8988T (cell line): Measurements from ENCODE around the gene TRIM62.

Source experiments
- DNase-seq: peaks from one replicate; pipeline ENCODE4 v3.0.0; 2011

Gene TRIM62

GRCh38 chr1:33181921-33182341, at the start of gene TRIM62:
TRIM62 (minus strand) TSS chr1:33182043; CDS start chr1:33181432, 611 bp downstream.
- DNase-seq: peak; percentile 73

GRCh38 chr1:33231166-33231565, 49.3 kb upstream of the TRIM62 start:
- no peak for DNase-seq

- DNase-seq: no peak
These were observed 47.2 kb upstream of the TRIM62 start for GRCh38 chr1:33228935-33229487.

- no peak for DNase-seq
These were observed 43.7 kb upstream of the TRIM62 start for GRCh38 chr1:33225586-33225985.

- DNase-seq: no peak
These were observed 42.4 kb upstream of the TRIM62 start for GRCh38 chr1:33224166-33224707.

GRCh38 chr1:33222381-33222780, 40.5 kb upstream of the TRIM62 start:
- DNase-seq: no peak

GRCh38 chr1:33221385-33221758, 39.5 kb upstream of the TRIM62 start:
- DNase-seq: no peak

- no peak for DNase-seq
These were observed 39.0 kb upstream of the TRIM62 start for GRCh38 chr1:33220676-33221384.

GRCh38 chr1:33219886-33220661, 38.2 kb upstream of the TRIM62 start:
- no peak for DNase-seq

DNA sequence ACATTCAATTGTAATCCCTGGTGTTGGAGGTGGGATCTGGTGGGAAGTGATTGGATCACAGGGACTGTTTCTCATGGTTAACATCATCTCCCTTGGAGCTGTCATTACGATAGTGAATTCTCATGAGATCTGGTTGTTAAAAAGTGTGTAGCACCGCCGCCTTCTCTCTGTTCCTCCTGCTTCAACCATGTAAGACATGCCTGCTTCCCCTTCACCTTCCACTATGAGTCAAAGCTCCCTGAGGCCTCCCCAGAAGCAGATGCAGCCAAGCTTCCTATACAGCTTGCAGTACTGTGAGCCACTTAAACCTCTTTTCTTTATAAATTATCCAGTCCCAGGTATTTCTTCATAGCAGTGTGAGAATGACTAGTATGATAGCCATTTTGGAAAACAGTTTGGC, 30.1 kb upstream of the TRIM62 start:
- no peak for DNase-seq

- no peak for DNase-seq
These were observed 24.5 kb upstream of the TRIM62 start for GRCh38 chr1:33206340-33206739.

GRCh38 chr1:33195556-33195955, 13.7 kb upstream of the TRIM62 start:
- no peak for DNase-seq

GRCh38 chr1:33191731-33192275, 10.0 kb upstream of the TRIM62 start:
- no peak for DNase-seq

DNA sequence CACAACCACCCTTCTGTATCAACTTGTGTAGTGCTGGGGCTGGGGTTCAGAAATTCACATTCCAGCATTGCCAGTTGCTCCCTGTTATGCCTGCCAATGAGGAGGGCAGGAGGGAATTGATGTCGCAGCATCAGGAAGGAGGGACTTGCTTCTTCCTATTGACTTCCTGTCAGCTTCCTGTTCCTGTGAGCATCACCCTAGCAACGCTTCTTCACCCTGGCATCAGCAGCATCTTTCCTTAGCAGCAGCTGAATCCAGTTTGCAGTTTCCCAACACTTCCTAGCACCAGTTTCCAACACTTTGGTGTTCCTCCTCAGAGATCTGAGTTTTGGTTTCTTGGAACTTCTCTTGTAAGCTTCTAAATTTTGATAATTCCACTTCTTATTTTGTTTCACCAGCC, 8.9 kb upstream of the TRIM62 start:
- DNase-seq: no peak

- no peak for DNase-seq
These were observed 6.9 kb upstream of the TRIM62 start for GRCh38 chr1:33188572-33189275.

DNA sequence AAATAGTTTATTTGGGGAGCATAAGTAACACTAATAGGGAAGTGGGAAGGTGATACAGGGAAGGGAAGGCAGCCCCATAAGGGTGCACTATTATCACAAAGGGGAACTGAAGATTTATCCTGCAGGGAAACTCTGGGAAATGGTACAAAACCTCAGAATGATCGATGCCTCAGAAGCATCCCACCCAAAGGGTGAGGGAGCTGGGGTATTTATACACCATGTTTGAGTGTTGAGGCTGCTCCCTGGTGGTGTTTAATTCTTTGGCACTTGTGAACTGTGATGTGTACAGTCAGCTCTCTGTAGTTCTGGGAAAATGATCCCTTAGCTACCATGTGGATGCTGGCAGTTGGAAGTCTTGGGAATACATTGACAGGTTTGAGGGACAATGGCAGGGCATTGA, 5.1 kb upstream of the TRIM62 start:
- no peak for DNase-seq

DNA sequence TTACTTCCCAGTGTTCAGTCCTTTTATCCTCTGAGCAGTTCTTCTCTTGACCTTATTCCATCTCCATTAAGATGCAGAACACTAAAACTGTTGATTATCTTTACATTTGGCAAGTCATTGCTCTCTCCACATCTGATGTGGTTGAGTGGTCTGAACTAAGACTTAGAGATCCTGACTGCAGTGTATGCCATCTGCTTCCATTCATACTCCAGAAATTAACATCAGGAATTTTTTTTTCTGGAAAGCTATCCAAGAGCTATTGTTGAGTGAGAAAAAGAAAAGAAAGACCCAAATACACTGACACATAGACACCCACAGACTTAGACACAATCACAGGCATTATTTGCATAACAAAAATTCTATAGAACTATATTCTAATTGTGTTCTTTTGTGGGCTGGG, 3.7 kb upstream of the TRIM62 start:
- no peak for DNase-seq

- DNase-seq: no peak
These were observed 1.5 kb upstream of the TRIM62 start for GRCh38 chr1:33183306-33183705.

- DNase-seq: no peak
These were observed 1.1 kb upstream of the TRIM62 start for GRCh38 chr1:33182896-33183295.

DNA sequence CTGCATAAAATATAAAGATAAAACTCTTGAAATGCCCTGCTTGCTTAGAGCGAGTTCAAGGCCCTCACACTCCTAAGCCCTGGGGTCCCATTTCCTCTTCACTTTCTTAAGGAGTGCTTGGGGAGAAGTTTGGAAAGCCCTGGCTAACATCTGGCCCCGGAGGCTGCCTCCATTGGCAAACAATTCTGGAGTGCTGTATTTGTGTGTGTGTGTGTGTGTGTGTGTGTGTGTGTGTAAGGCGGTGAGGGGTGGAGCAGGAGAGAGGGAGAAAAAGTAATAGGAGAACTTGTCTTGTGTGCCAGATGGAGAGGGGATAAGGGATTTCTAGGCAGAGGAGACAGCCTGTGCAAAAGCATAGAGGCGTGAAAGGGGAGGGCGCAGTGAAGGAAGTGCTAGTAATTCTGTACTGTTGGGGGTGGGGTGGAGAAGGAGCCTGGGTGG, 578 bp upstream of the TRIM62 start:
- DNase-seq: no peak

- DNase-seq: peak; percentile 92
These were observed 642 bp downstream of the TRIM62 start for GRCh38 chr1:33180911-33181890.
